IMR-90 (cell line): ENCODE measurements around the gene HCN4. TPM values are rescaled to one million over a fixed set of nuclear protein-coding genes. Genes with fewer than 3 reads are reported as not detected.

Source experiments
- ATAC-seq: fragments of 200-7000 bp; cut with Tn5 transposase; 2 replicates; pipeline ENCODE4 v1.9.1; 2020; ENCODE audit warnings: low read depth, mild to moderate bottlenecking, moderate library complexity
- BruUV-seq: library from RNA; stranded (reverse); fragments of 400-500 nt; replicated peaks from 2 replicates; lab custom pipeline; 2021; lab: Mats Ljungman, UMichigan
- CTCF ChIA-PET: fragments of 300-600 bp; formaldehyde crosslinking; extraction: SDS; loops from one replicate; lab custom pipeline; 2021; ENCODE audit warnings: antibody characterized with exemption; lab: Yijun Ruan, JAX
- POLR2A ChIA-PET: fragments of 300-600 bp; sonication (Branson Sonifier 250); formaldehyde crosslinking; loops from one replicate; lab custom pipeline; 2022; ENCODE audit warnings: antibody characterized with exemption; ENCODE audit not compliant: unreplicated experiment; lab: Charles Lee
- DNase-seq: peaks from one replicate; pipeline ENCODE4 v3.0.0; 2013
- H2AFZ ChIP-seq: replicated peaks from 2 replicates; pipeline ENCODE3; 2013; ENCODE audit warnings: low read length, mild to moderate bottlenecking; ENCODE audit not compliant: poor library complexity
- H2AK5ac ChIP-seq: 2 replicates; pipeline ENCODE4 v1.6.1; 2013; ENCODE audit warnings: low read depth, low read length, inconsistent platforms
- H2AK9ac ChIP-seq: replicated peaks from 2 replicates; pipeline ENCODE3; 2013; ENCODE audit warnings: mild to moderate bottlenecking, low read depth, low read length, moderate library complexity; ENCODE audit not compliant: poor library complexity
- H2BK120ac ChIP-seq: 2 replicates; pipeline ENCODE4 v1.6.1; 2013; ENCODE audit warnings: low read depth, low read length, inconsistent platforms
- H2BK15ac ChIP-seq: 3 replicates; pipeline ENCODE4 v1.6.1; 2013; ENCODE audit warnings: low read depth, low read length, inconsistent platforms
- H2BK20ac ChIP-seq: 2 replicates; pipeline ENCODE4 v1.6.1; 2013; ENCODE audit warnings: low read depth, mild to moderate bottlenecking, inconsistent platforms, low read length, moderate library complexity
- H2BK5ac ChIP-seq: 2 replicates; pipeline ENCODE4 v1.6.1; 2013; ENCODE audit warnings: mild to moderate bottlenecking, low read depth, low read length, inconsistent platforms; ENCODE audit not compliant: poor library complexity, severe bottlenecking
- H3K14ac ChIP-seq: replicated peaks from 2 replicates; pipeline ENCODE4 v1.6.1; 2013; ENCODE audit warnings: low read depth, low read length, inconsistent platforms
- H3K18ac ChIP-seq: 2 replicates; pipeline ENCODE4 v1.6.1; 2013; ENCODE audit warnings: low read depth, low read length, control low read depth
- H3K23ac ChIP-seq: 2 replicates; pipeline ENCODE4 v1.6.1; 2013; ENCODE audit warnings: low read depth, low read length, inconsistent platforms
- H3K27ac ChIP-seq: 2 replicates; pipeline ENCODE4 v1.5.1; 2013; ENCODE audit warnings: mild to moderate bottlenecking, control low read depth, low read length; ENCODE audit not compliant: insufficient read depth
- H3K27me3 ChIP-seq: 2 replicates; pipeline ENCODE4 v1.6.1; 2013; ENCODE audit warnings: low read length; ENCODE audit not compliant: control insufficient read depth, insufficient read depth
- H3K36me3 ChIP-seq: 2 replicates; pipeline ENCODE4 v1.6.1; 2013; ENCODE audit warnings: low read length, mixed read lengths; ENCODE audit not compliant: control insufficient read depth, insufficient read depth
- H3K4ac ChIP-seq: 2 replicates; pipeline ENCODE4 v1.6.1; 2013; ENCODE audit warnings: low read depth, low read length, inconsistent platforms
- H3K4me1 ChIP-seq: 2 replicates; pipeline ENCODE4 v1.6.1; 2013; ENCODE audit warnings: low read length, mixed read lengths; ENCODE audit not compliant: control insufficient read depth, insufficient read depth
- H3K4me2 ChIP-seq: 2 replicates; pipeline ENCODE4 v1.6.1; 2013; ENCODE audit warnings: low read depth, mild to moderate bottlenecking, control low read depth, low read length, moderate library complexity
- H3K4me3 ChIP-seq: 2 replicates; pipeline ENCODE4 v1.5.1; 2013; ENCODE audit warnings: low read depth, mild to moderate bottlenecking, control low read depth, low read length, moderate library complexity; ENCODE audit not compliant: insufficient read depth
- H3K56ac ChIP-seq: 2 replicates; pipeline ENCODE4 v1.6.1; 2013; ENCODE audit warnings: low read length, inconsistent platforms; ENCODE audit not compliant: insufficient read depth; ENCODE audit errors: extremely low read depth
- H3K79me1 ChIP-seq, 2 experiments: 2 replicates each; pipeline ENCODE4 v1.6.1; 2013; ENCODE audit warnings: low read length in 2 of 2, inconsistent platforms in 1 of 2, low read depth in 1 of 2
- H3K9ac ChIP-seq: 2 replicates; pipeline ENCODE4 v1.6.1; 2013; ENCODE audit warnings: low read depth, low read length, control low read depth
- H3K9me1 ChIP-seq: 2 replicates; pipeline ENCODE4 v1.6.1; 2013; ENCODE audit warnings: low read length, inconsistent platforms; ENCODE audit not compliant: insufficient read depth
- H3K9me3 ChIP-seq: 2 replicates; pipeline ENCODE4 v1.6.1; 2013; ENCODE audit warnings: low read length; ENCODE audit not compliant: control insufficient read depth, insufficient read depth
- H4K20me1 ChIP-seq: 2 replicates; pipeline ENCODE4 v1.6.1; 2013; ENCODE audit warnings: low read length, inconsistent platforms; ENCODE audit not compliant: insufficient read depth
- H4K5ac ChIP-seq: 2 replicates; pipeline ENCODE4 v1.6.1; 2013; ENCODE audit warnings: mild to moderate bottlenecking, low read depth, low read length, control low read depth
- H4K8ac ChIP-seq, 2 experiments: 2 replicates each; pipeline ENCODE4 v1.6.1; 2013; ENCODE audit warnings: low read depth in 2 of 2, low read length in 2 of 2, control low read depth in 1 of 2, inconsistent platforms in 1 of 2
- H4K91ac ChIP-seq: 2 replicates; pipeline ENCODE4 v1.6.1; 2013; ENCODE audit warnings: low read depth, low read length, inconsistent platforms; ENCODE audit not compliant: insufficient read depth
- CEBPB ChIP-seq: IDR thresholded peaks from 2 replicates; pipeline ENCODE4 v1.6.1; 2012; ENCODE audit warnings: low read depth, low read length, improper control_type of control experiment
- CHD1 ChIP-seq: IDR thresholded peaks from 2 replicates; pipeline ENCODE4 v1.6.1; 2012; ENCODE audit warnings: low read depth, low read length, improper control_type of control experiment
- MAZ ChIP-seq: IDR thresholded peaks from 2 replicates; pipeline ENCODE4 v1.6.1; 2012; ENCODE audit warnings: low read depth, mild to moderate bottlenecking, low read length, improper control_type of control experiment, moderate library complexity, borderline replicate concordance
- MXI1 ChIP-seq: IDR thresholded peaks from 2 replicates; pipeline ENCODE4 v1.6.1; 2012; ENCODE audit warnings: low read depth, mild to moderate bottlenecking, low read length, moderate library complexity, borderline replicate concordance
- POLR2A ChIP-seq: IDR thresholded peaks from 2 replicates; pipeline ENCODE4 v1.6.1; 2012; ENCODE audit warnings: mild to moderate bottlenecking, low read depth, low read length
- RAD21 ChIP-seq: IDR thresholded peaks from 2 replicates; pipeline ENCODE4 v1.6.1; 2012; ENCODE audit warnings: low read length, improper control_type of control experiment
- RFX5 ChIP-seq: IDR thresholded peaks from 2 replicates; pipeline ENCODE4 v1.8.0; 2012; ENCODE audit warnings: low read depth, mild to moderate bottlenecking, low read length, moderate library complexity
- SMC3 ChIP-seq: fragments of 150-350 bp; IDR thresholded peaks from 2 replicates; pipeline ENCODE4 v1.6.1; 2016; ENCODE audit warnings: low read depth, mild to moderate bottlenecking, antibody characterized with exemption, low read length, moderate library complexity
- WGBS, 2 experiments: methylation state at CpG; one replicate each; pipeline versions ENCODE4 v1.1.5 to v1.1.7; 2013; ENCODE audit warnings: missing lambda C conversion rate in 2 of 2; ENCODE audit not compliant: insufficient read length in 1 of 2; ENCODE audit errors: extremely low coverage in 2 of 2; 5-methylcytosine and 5-hydroxymethylcytosine counted together
- dilution Hi-C: fragments of 300-500 bp; cut with HindIII; formaldehyde crosslinking; loops from one replicate; pipeline ENCODE4 v1.14.3; 2018; ENCODE audit warnings: low sequenced_read_pairs; ENCODE audit not compliant: unreplicated experiment
- in situ Hi-C: fragments of 300-500 bp; cut with MboI; formaldehyde crosslinking; loops from 3 replicates; pipeline ENCODE4 v1.14.3; 2019; ENCODE audit warnings: low sequenced_read_pairs, inconsistent platforms, mixed read lengths
- intact Hi-C: fragments of 100-400 bp; cut with micrococcal nuclease; formaldehyde crosslinking; loops from 2 replicates; pipeline ENCODE4 v1.10.0; 2022
- polyA plus RNA-seq, 3 experiments: library from polyadenylated mRNA; depleted of rRNA; stranded (reverse); fragments of >200 nt; gene quantifications; 2 replicates each; pipeline ENCODE4 v1.2.3, GENCODE V29; 2012; ENCODE audit warnings: low replicate concordance in 1 of 3
- total RNA-seq: library from RNA; depleted of rRNA; stranded (reverse); fragments of >200 nt; gene quantifications from 2 replicates; pipeline ENCODE4 v1.2.3, GENCODE V29; 2012
- TF ChIP-seq, protein P1 (sequence below): fragments of 150-350 bp; IDR thresholded peaks from 2 replicates; pipeline ENCODE4 v1.6.1; 2017; ENCODE audit warnings: mild to moderate bottlenecking, antibody characterized with exemption, low read length, low read depth
- TF ChIP-seq, protein P2 (sequence below): conservative IDR thresholded peaks from 2 replicates; pipeline ENCODE4 v1.5.1; 2012; ENCODE audit warnings: mild to moderate bottlenecking, low read depth, low read length, improper control_type of control experiment

The HCN4 gene
- total and polyA plus RNA-seq, 2 of the 4 experiments (the other 2 are of a cell fraction): not detected

DNA sequence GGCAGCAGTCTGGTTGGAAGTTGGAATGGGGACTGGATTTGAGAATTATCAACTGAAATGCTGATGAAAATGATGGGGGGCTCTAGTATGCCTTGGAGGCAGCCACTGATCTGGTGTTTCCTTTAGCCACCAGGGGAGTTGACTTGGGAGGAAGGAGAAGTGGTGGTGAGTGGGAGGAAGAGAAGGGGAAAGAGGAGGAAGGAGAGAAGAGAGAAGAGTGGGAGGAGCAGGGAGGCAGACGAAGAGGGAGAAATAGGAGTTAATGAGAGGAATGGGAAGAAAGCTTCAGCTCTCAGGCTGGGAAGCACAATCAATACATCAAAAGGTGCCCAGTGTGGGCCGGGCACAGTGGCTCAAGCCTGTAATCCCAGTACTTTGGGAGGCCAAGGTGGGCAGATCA lies 23.3 kb upstream of the HCN4 start:
- no peak for ATAC-seq
- Histone ChIP-seq H3K18ac (no peak overlapping the region), H3K4me1 (peaks cover 3% of the 10 kb centered on the region; the same call in 1 of the 2 replicates), H3K23ac (no peak overlapping the region), H2BK120ac (no peak overlapping the region), H3K36me3 (no peaks in the 10 kb centered on the region), H4K8ac (no peak overlapping the region), H2AK9ac (no peak overlapping the region), H4K5ac (no peak overlapping the region), H4K20me1 (no peaks in the 10 kb centered on the region), H3K27me3 (peaks cover 28% of the 10 kb centered on the region), H3K4me3 (no peak overlapping the region), H3K9ac (no peak overlapping the region), H3K9me3 (no peaks in the 10 kb centered on the region), H3K4ac (no peak overlapping the region), H4K91ac (no peak overlapping the region), H2BK15ac (no peak overlapping the region), H3K14ac (no peak overlapping the region), H2AFZ (no peak overlapping the region), H3K27ac (no peak overlapping the region), H2AK5ac (no peak overlapping the region), H2BK20ac (no peak overlapping the region), H3K79me1 (no peaks in the 10 kb centered on the region), H3K4me2 (no peak overlapping the region), H3K9me1 (0 out of 2 replicates have a peak, but pooled peaks cover 4% of the 10 kb centered on the region), H3K56ac (no peak overlapping the region), H2BK5ac (no peak overlapping the region)
- no peak for TF ChIP-seq POLR2A
- TF ChIP-seq RFX5: no peak
- TF ChIP-seq RAD21: no peak
- no peak for TF ChIP-seq MXI1
- TF ChIP-seq CEBPB: no peak
- TF ChIP-seq, protein P1, sequence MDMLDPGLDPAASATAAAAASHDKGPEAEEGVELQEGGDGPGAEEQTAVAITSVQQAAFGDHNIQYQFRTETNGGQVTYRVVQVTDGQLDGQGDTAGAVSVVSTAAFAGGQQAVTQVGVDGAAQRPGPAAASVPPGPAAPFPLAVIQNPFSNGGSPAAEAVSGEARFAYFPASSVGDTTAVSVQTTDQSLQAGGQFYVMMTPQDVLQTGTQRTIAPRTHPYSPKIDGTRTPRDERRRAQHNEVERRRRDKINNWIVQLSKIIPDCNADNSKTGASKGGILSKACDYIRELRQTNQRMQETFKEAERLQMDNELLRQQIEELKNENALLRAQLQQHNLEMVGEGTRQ: no peak
- TF ChIP-seq CHD1: no peak
- no peak for TF ChIP-seq SMC3
- no peak for TF ChIP-seq MAZ
- TF ChIP-seq, protein P2, sequence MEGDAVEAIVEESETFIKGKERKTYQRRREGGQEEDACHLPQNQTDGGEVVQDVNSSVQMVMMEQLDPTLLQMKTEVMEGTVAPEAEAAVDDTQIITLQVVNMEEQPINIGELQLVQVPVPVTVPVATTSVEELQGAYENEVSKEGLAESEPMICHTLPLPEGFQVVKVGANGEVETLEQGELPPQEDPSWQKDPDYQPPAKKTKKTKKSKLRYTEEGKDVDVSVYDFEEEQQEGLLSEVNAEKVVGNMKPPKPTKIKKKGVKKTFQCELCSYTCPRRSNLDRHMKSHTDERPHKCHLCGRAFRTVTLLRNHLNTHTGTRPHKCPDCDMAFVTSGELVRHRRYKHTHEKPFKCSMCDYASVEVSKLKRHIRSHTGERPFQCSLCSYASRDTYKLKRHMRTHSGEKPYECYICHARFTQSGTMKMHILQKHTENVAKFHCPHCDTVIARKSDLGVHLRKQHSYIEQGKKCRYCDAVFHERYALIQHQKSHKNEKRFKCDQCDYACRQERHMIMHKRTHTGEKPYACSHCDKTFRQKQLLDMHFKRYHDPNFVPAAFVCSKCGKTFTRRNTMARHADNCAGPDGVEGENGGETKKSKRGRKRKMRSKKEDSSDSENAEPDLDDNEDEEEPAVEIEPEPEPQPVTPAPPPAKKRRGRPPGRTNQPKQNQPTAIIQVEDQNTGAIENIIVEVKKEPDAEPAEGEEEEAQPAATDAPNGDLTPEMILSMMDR: no peak
- POLR2A ChIA-PET: no interaction called here
- CTCF ChIA-PET: no interaction called here
- intact Hi-C loops: no loop called here
- dilution Hi-C loops: no loop called here
- DNase-seq: no peak
- no CpG with 5 or more reads among the region's 2 CpGs for WGBS, 2 experiments
- no TSS peak for BruUV-seq
- in situ Hi-C loops: no loop called here
